Stomach (tissue), 9 donors: Measurements from ENCODE around the gene SCG3. TPM values are rescaled to one million over a fixed set of nuclear protein-coding genes. Genes with fewer than 3 reads are reported as not detected.

Experiments used
- DNase-seq, 2 donors: peaks; one replicate each; pipeline versions ENCODE4 v3.0.0 to v3.0.0-alpha.2; 2013 to 2019
- H3K27ac ChIP-seq, 5 donors: fragments of 200-600 bp in 4 of 5; sonication (generic) in 4 of 5; one replicate each; pipeline ENCODE4 v1.5.1; 2013 to 2019; ENCODE audit warnings: mild to moderate bottlenecking in 1 of 5, moderate library complexity in 1 of 5
- H3K27me3 ChIP-seq, 3 donors: fragments of 200-600 bp; sonication (generic); one replicate each; pipeline ENCODE4 v1.5.1; 2017 to 2019; ENCODE audit warnings: mixed run types in 1 of 3
- H3K36me3 ChIP-seq, 4 donors: fragments of 200-600 bp; sonication (generic); 1 replicate in 3 of 4; 2 replicates in 1 of 4; pipeline ENCODE4 v1.5.1; 2016 to 2019
- H3K4me1 ChIP-seq, 4 donors: fragments of 200-600 bp; sonication (generic); one replicate each; pipeline ENCODE4 v1.5.1; 2016 to 2019
- H3K4me3 ChIP-seq, 4 donors: fragments of 200-600 bp; sonication (generic) in 3 of 4; one replicate each; pipeline ENCODE4 v1.5.1; 2016 to 2019; ENCODE audit warnings: mild to moderate bottlenecking in 1 of 4
- H3K9me3 ChIP-seq, 4 donors: fragments of 200-600 bp; sonication (generic); one replicate each; pipeline ENCODE4 v1.5.1; 2016 to 2019
- CTCF ChIP-seq, 7 experiments: fragments of 450-650 bp in 4 of 7; fragments of 200-600 bp in 3 of 7; sonication (generic) in 3 of 7; IDR thresholded peaks; one replicate each; pipeline ENCODE4 v1.5.1; 2016 to 2019; ENCODE audit warnings: antibody characterized with exemption in 7 of 7, control low read depth in 2 of 7, mild to moderate bottlenecking in 1 of 7
- EP300 ChIP-seq: sonication (generic); formaldehyde crosslinking; IDR thresholded peaks from one replicate; pipeline ENCODE4 v1.6.1; 2017; ENCODE audit warnings: antibody characterized with exemption
- POLR2A ChIP-seq, 4 donors: fragments of 450-650 bp; IDR thresholded peaks; one replicate each; pipeline ENCODE4 v1.6.1; 2016; ENCODE audit warnings: antibody characterized with exemption in 4 of 4, control low read depth in 2 of 4, mild to moderate bottlenecking in 1 of 4, moderate library complexity in 1 of 4
- POLR2AphosphoS5 ChIP-seq, 3 donors: sonication (generic); formaldehyde crosslinking; IDR thresholded peaks; one replicate each; pipeline ENCODE4 v1.6.1; 2016; ENCODE audit warnings: antibody characterized with exemption in 3 of 3
- WGBS, 5 donors: extraction: QIAGEN DNeasy Blood & Tissue Kit in 3 of 5; methylation state at CpG; one replicate each; pipeline versions ENCODE4 v1.1.5 to v1.1.7; 2013 to 2018; 5-methylcytosine and 5-hydroxymethylcytosine counted together
- intact Hi-C: fragments of 100-400 bp; cut with DNase I; formaldehyde crosslinking; loops from one replicate; pipeline ENCODE4 v1.15.1; 2023; ENCODE audit warnings: low total_unique reads
- polyA plus RNA-seq, 3 donors: library from polyadenylated mRNA; stranded (reverse); fragments of 200-250 nt; gene quantifications; one replicate each; pipeline ENCODE4 v1.2.3, GENCODE V29; 2013
- total RNA-seq, 5 donors: library from RNA; depleted of rRNA; stranded (reverse); fragments of >200 nt; gene quantifications; one replicate each; pipeline versions ENCODE4 v1.1.0 to v1.2.3, GENCODE V29; 2014 to 2016
- donor health status: healthy with polysubstance abuse.
- donor health status: Bipolar disorder and iron deficiency.
- donor health status: healthy.

The SCG3 gene
- total and polyA plus RNA-seq, 8 donors: 0.31 to 2.4 (median 0.88) TPM; not detected in 3

- intact Hi-C loops: no loop called here
- Histone ChIP-seq H3K4me3 (no peak overlapping the region), H3K27ac (no peak overlapping the region), H3K4me1 (peaks cover 0 to 10% (median 7%) of the 10 kb centered on the region in 4 donors), H3K9me3 (no peaks in the 10 kb centered on the region), H3K27me3 (peaks cover 0 to 19% (median 16%) of the 10 kb centered on the region in 3 donors), H3K36me3 (no peaks in the 10 kb centered on the region)
- DNase-seq: no peak
- TF ChIP-seq POLR2AphosphoS5 (IDR thresholded peaks at IDR 0.05) (no peak), CTCF (IDR thresholded peaks at IDR 0.05) (no peak), EP300 (no peak), POLR2A (IDR thresholded peaks at IDR 0.05) (no peak)
- 94 to 100% (median 95%) methylated on average over 1 of the region's 1 CpG for WGBS, 5 donors
These were observed 4.3 kb upstream of the SCG3 start for GRCh38 chr15:51677021-51677420.

- no peak for DNase-seq
- no peak for TF ChIP-seq POLR2A (IDR thresholded peaks at IDR 0.05)
- no peak for TF ChIP-seq EP300
- no peak for TF ChIP-seq POLR2AphosphoS5 (IDR thresholded peaks at IDR 0.05)
- Histone ChIP-seq H3K27me3 (peaks cover 0 to 20% (median 17%) of the 10 kb centered on the region in 3 donors), H3K9me3 (no peaks in the 10 kb centered on the region), H3K27ac (no peak overlapping the region), H3K4me3 (no peak overlapping the region), H3K36me3 (no peaks in the 10 kb centered on the region), H3K4me1 (peaks cover 0 to 10% (median 7%) of the 10 kb centered on the region in 4 donors)
- 80 to 90% (median 85%) methylated on average over 2 of the region's 2 CpGs for WGBS, 5 donors
- intact Hi-C loops: no loop called here
These were observed 3.9 kb upstream of the SCG3 start for GRCh38 chr15:51677452-51677851.

GRCh38 chr15:51678096-51678495, 3.2 kb upstream of the SCG3 start:
- no peaks in the 10 kb centered on the region for H3K9me3 ChIP-seq
- 36 to 63% (median 47%) methylated on average over 2 of the region's 2 CpGs for WGBS, 5 donors

GRCh38 chr15:51680321-51680720, 982 bp upstream of the SCG3 start:
- DNase-seq: no peak
- intact Hi-C loops: no loop called here
- WGBS, 5 donors: 39 to 52% (median 46%) methylated on average over 2 of the region's 2 CpGs

More at GRCh38 chr15:51678096-51678495, 3.2 kb upstream of the SCG3 start:
- H3K4me3 ChIP-seq: no peak overlapping the region
- no peak for DNase-seq
- intact Hi-C loops: no loop called here
- no peak overlapping the region for H3K27ac ChIP-seq
- H3K4me1 ChIP-seq: peaks cover 0 to 10% (median 7%) of the 10 kb centered on the region in 4 donors
- no peaks in the 10 kb centered on the region for H3K36me3 ChIP-seq
- H3K27me3 ChIP-seq: peaks cover 0 to 27% (median 17%) of the 10 kb centered on the region in 3 donors
- TF ChIP-seq CTCF (IDR thresholded peaks at IDR 0.05) (no peak), POLR2A (IDR thresholded peaks at IDR 0.05) (no peak), POLR2AphosphoS5 (IDR thresholded peaks at IDR 0.05) (no peak), EP300 (no peak)

More at GRCh38 chr15:51680321-51680720, 982 bp upstream of the SCG3 start:
- no peaks in the 10 kb centered on the region for H3K9me3 ChIP-seq
- no peak overlapping the region for H3K27ac ChIP-seq
- no peak overlapping the region for H3K4me3 ChIP-seq
- TF ChIP-seq CTCF (IDR thresholded peaks at IDR 0.05): no peak
- no peak for TF ChIP-seq POLR2AphosphoS5 (IDR thresholded peaks at IDR 0.05)
- TF ChIP-seq POLR2A (IDR thresholded peaks at IDR 0.05): no peak
- no peaks in the 10 kb centered on the region for H3K36me3 ChIP-seq
- H3K27me3 ChIP-seq: peaks cover 0 to 43% (median 17%) of the 10 kb centered on the region in 3 donors
- H3K4me1 ChIP-seq: peaks cover 0 to 10% (median 7%) of the 10 kb centered on the region in 4 donors
